Activated B cell treated with CpG ODN at 0.5 μM for 24 hours (primary cell): Measurements from ENCODE around the gene TMEM154. TPM values are rescaled to one million over a fixed set of nuclear protein-coding genes. Genes with fewer than 3 reads are reported as not detected.

ENCODE experiments used
- ATAC-seq: fragments of 200-7000 bp; cut with Tn5 transposase; one replicate; pipeline ENCODE4 v1.10.0; 2021; ENCODE audit warnings: low read depth, mild to moderate bottlenecking, moderate library complexity
- CTCF ChIA-PET: fragments of 350-600 bp; sonication (Branson Sonifier 250); formaldehyde crosslinking; loops from one replicate; lab custom pipeline; 2021; ENCODE audit warnings: antibody characterized with exemption; lab: Charles Lee
- POLR2A ChIA-PET: fragments of 350-600 bp; sonication (Branson Sonifier 250); formaldehyde crosslinking; loops from one replicate; lab custom pipeline; 2021; ENCODE audit warnings: antibody characterized with exemption; lab: Charles Lee
- DNase-seq: peaks from one replicate; pipeline ENCODE4 v3.0.0; 2022
- H3K27ac Mint-ChIP-seq: one replicate; pipeline ENCODE4 v1.8.0; 2020; ENCODE audit warnings: mixed read lengths
- H3K27me3 Mint-ChIP-seq: one replicate; pipeline ENCODE4 v1.8.0; 2021; ENCODE audit warnings: mixed read lengths
- H3K36me3 Mint-ChIP-seq: one replicate; pipeline ENCODE4 v1.8.0; 2021; ENCODE audit warnings: low read depth, mixed read lengths
- H3K4me1 Mint-ChIP-seq: one replicate; pipeline ENCODE4 v1.8.0; 2021; ENCODE audit warnings: mixed read lengths
- H3K4me3 Mint-ChIP-seq: one replicate; pipeline ENCODE4 v1.8.0; 2020; ENCODE audit warnings: mild to moderate bottlenecking, mixed read lengths
- H3K9me3 Mint-ChIP-seq: one replicate; pipeline ENCODE4 v1.8.0; 2020; ENCODE audit warnings: mixed read lengths
- intact Hi-C: fragments of 100-400 bp; cut with micrococcal nuclease; formaldehyde crosslinking; loops from one replicate; pipeline ENCODE4 v1.15.1; 2024
- total RNA-seq: library from RNA; stranded (reverse); gene quantifications from 2 replicates; pipeline ENCODE4 v1.2.3, GENCODE V29; 2022
- TF ChIP-seq, protein P1 (sequence below): fragments of 200-600 bp; IDR thresholded peaks from one replicate; pipeline ENCODE4 v1.8.0; 2022; ENCODE audit warnings: antibody characterized with exemption, mild to moderate bottlenecking

The TMEM154 gene
- total RNA-seq, 1 donor from 2014 or later = 59.9 TPM

DNA sequence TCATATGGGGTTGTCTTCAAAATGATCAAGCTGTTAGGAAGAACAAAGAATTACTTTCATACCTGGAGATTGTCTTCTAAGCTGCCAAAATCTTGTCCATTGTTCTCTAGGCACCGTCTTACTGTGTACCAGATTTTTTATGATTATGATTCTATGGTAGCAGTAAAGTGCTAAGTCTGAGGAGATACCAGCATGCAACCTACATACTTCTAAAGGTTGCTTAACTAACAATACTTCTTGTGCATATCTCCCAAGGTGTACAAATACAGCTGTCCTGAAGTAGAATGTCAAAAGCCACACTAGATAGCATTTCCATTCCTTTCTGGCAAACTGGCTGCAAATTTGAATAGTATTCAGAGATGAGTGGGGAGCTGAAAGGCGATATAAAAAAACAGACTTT lies 81.3 kb downstream of the TMEM154 start:
- H3K4me1 Mint-ChIP-seq = peaks cover 9% of the 10 kb centered on the region
- DNase-seq (no peak), ATAC-seq (no peak)
- no peak overlapping the region for H3K4me3 Mint-ChIP-seq
- TF ChIP-seq, protein P1, sequence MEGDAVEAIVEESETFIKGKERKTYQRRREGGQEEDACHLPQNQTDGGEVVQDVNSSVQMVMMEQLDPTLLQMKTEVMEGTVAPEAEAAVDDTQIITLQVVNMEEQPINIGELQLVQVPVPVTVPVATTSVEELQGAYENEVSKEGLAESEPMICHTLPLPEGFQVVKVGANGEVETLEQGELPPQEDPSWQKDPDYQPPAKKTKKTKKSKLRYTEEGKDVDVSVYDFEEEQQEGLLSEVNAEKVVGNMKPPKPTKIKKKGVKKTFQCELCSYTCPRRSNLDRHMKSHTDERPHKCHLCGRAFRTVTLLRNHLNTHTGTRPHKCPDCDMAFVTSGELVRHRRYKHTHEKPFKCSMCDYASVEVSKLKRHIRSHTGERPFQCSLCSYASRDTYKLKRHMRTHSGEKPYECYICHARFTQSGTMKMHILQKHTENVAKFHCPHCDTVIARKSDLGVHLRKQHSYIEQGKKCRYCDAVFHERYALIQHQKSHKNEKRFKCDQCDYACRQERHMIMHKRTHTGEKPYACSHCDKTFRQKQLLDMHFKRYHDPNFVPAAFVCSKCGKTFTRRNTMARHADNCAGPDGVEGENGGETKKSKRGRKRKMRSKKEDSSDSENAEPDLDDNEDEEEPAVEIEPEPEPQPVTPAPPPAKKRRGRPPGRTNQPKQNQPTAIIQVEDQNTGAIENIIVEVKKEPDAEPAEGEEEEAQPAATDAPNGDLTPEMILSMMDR = no peak
- intact Hi-C loops = no loop called here
- H3K36me3 Mint-ChIP-seq = no peaks in the 10 kb centered on the region
- CTCF ChIA-PET = no interaction called here
- no peaks in the 10 kb centered on the region for H3K27me3 Mint-ChIP-seq
- no peaks in the 10 kb centered on the region for H3K9me3 Mint-ChIP-seq
- no peak overlapping the region for H3K27ac Mint-ChIP-seq
- POLR2A ChIA-PET = no interaction called here

DNA sequence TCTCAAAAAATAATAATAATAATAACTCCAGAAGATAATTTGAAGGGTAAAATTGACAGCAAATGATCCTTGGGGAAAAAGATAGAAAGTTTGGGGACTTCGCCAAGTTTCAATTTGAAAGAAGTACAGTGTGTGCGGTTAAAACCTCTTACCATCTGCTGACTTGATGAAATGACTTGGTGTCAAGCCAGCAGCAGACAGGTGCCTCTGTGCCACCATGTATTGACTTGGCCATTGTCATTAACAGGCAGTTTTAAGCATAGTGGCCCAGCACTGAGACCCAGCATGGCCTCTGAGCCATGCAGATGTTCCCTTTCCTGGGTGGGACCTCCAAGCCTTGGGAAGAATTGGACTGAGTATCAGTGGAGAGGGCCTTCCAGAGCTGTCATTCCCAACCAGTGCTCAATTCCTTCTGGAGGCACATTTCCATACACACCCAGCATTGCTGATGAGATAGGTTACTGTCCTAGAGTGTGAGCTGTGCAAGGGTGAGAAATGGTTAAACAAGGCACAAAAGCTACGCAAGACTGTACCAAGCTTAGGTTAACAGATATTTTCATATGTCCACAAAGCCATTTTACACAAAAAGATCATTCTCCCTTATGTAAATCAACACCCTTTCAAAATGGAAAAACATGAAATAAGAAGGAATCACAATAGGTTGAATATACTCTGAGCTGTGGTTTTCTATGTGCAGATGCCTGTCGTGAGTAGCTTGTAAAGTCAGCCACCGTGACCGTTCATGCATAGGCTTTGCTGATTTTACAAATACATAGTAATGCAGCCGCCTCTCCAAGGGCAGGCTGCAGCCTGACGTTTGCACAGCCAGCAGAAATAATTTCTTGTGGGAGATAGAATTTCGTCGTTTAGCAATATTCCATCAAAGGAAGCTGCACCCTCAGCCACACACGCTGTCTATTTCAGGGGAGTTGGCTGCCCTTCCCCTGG lies 84.5 kb downstream of the TMEM154 start:
- no peaks in the 10 kb centered on the region for H3K36me3 Mint-ChIP-seq
- no peak for DNase-seq
- peaks cover 4% of the 10 kb centered on the region for H3K27me3 Mint-ChIP-seq
- peaks cover 17% of the 10 kb centered on the region for H3K4me1 Mint-ChIP-seq
- intact Hi-C loops = loop anchor here (1.0 to 5.0 kb wide), 3 partner anchors 10 to 60 kb away; no protein-coding TSS in a partner anchor
- peak; percentile 71 for ATAC-seq
- H3K9me3 Mint-ChIP-seq = no peaks in the 10 kb centered on the region
- POLR2A ChIA-PET = interaction anchor here (1.2 kb wide), 1 partner anchor 41 kb away, joined by 4 read pairs; no protein-coding TSS in a partner anchor
- no peak overlapping the region for H3K27ac Mint-ChIP-seq
- no peak overlapping the region for H3K4me3 Mint-ChIP-seq
- CTCF ChIA-PET = no interaction called here
- TF ChIP-seq, protein P1 = no peak

DNA sequence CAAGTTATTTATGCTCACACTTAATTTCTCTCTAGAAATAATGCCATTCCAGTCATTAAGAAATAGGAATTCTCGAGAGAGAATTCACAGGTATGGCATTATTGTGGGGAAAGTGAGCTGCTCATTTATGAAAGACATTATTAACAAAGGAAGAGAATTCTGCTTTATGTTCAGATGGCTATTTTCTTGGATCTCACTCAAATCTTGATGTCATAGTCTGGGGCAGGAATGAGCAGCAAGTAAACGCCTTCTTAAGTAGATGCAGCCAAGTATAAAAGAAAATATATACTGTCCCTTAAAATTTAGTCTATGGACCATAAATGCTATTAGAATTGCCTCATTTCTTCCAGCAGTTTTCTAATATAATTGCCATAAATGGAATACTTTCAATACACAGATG lies 85.7 kb downstream of the TMEM154 start:
- Mint-ChIP-seq H3K27me3 (peaks cover 4% of the 10 kb centered on the region), H3K9me3 (no peaks in the 10 kb centered on the region), H3K36me3 (no peaks in the 10 kb centered on the region), H3K4me3 (no peak overlapping the region), H3K27ac (no peak overlapping the region), H3K4me1 (peaks cover 17% of the 10 kb centered on the region)
- DNase-seq = no peak
- TF ChIP-seq, protein P1 = no peak
- ChIA-PET POLR2A (no interaction called here), CTCF (no interaction called here)
- intact Hi-C loops = loop anchor here (5.0 kb wide), 1 partner anchor 33 kb away; no protein-coding TSS in a partner anchor
- no peak for ATAC-seq

DNA sequence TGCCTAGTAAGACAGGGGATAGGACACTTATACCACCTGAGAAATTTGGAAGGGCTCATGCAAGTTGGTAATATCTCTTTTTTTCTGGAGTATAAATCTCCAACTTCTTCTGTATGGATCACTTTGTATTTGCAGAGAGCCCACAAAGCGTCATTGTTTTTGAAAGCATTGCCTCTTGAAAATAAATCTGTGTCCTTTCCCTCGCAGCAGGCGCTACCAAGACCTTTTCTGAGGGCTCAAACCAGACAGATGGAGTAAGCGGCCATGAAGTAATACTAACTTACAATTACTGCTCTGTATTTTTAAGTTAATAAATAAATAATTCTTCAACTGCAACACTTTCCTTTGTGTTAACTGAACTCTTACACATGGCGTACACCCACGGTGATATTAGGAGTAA lies 87.9 kb downstream of the TMEM154 start:
- Mint-ChIP-seq H3K27ac (no peak overlapping the region), H3K4me1 (peaks cover 17% of the 10 kb centered on the region), H3K36me3 (no peaks in the 10 kb centered on the region), H3K4me3 (no peak overlapping the region), H3K27me3 (peaks cover 4% of the 10 kb centered on the region), H3K9me3 (no peaks in the 10 kb centered on the region)
- no peak for ATAC-seq
- intact Hi-C loops = loop anchor here (5.0 kb wide), 1 partner anchor 35 kb away; no protein-coding TSS in a partner anchor
- no peak for DNase-seq
- TF ChIP-seq, protein P1 = no peak
- CTCF ChIA-PET = no interaction called here
- POLR2A ChIA-PET = no interaction called here

DNA sequence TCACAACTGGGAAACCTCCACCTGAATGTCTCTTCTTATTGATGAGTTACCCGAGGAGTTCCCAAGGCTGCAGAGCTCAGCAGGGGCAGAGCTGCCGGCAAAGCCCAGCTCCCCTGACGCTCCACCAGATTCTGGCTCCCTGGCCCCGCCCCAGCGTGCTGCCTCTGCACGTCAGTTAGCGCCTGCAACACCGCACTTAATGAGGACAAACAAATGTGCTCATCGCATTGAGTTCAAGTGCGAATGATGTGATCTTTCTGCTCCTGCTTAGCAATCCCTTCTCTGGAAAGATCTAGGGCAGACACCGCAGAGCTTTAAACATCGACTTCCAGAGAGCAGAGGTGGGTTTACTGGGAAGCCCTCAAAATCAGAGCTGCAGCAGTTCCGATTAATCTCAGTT lies 88.4 kb downstream of the TMEM154 start:
- H3K36me3 Mint-ChIP-seq = no peaks in the 10 kb centered on the region
- no peaks in the 10 kb centered on the region for H3K9me3 Mint-ChIP-seq
- ChIA-PET CTCF (no interaction called here), POLR2A (no interaction called here)
- TF ChIP-seq, protein P1 = no peak
- H3K4me1 Mint-ChIP-seq = peaks cover 17% of the 10 kb centered on the region
- no peak for DNase-seq
- H3K27ac Mint-ChIP-seq = no peak overlapping the region
- H3K4me3 Mint-ChIP-seq = no peak overlapping the region
- H3K27me3 Mint-ChIP-seq = peaks cover 4% of the 10 kb centered on the region
- intact Hi-C loops = loop anchor here (5.0 kb wide), 1 partner anchor 36 kb away; no protein-coding TSS in a partner anchor
- ATAC-seq = peak; percentile 42
